NK-92 (cell line): Measurements from ENCODE around the gene ARIH2.

ENCODE experiments used
- DNase-seq: peaks from one replicate; lab custom pipeline; 2025; ENCODE audit not compliant: unreplicated experiment; lab: John Stamatoyannopoulos, UW

ARIH2 gene

GRCh38 chr3:48928679-48929078 lies 10.0 kb downstream of the ARIH2 start:
- no peak for DNase-seq

- no peak for DNase-seq
These were observed 10.9 kb downstream of the ARIH2 start for GRCh38 chr3:48929358-48930035.

- DNase-seq: no peak
These were observed 11.9 kb downstream of the ARIH2 start for GRCh38 chr3:48930590-48930989.

GRCh38 chr3:48931944-48932580 lies 13.4 kb downstream of the ARIH2 start:
- no peak for DNase-seq

GRCh38 chr3:48934333-48934991 lies 15.8 kb downstream of the ARIH2 start:
- DNase-seq: no peak

GRCh38 chr3:48935530-48935929 lies 16.9 kb downstream of the ARIH2 start:
- no peak for DNase-seq

- DNase-seq: no peak
These were observed 19.5 kb downstream of the ARIH2 start for GRCh38 chr3:48938156-48938555.

GRCh38 chr3:48938689-48939088 lies 20.0 kb downstream of the ARIH2 start:
- no peak for DNase-seq

- no peak for DNase-seq
These were observed 26.8 kb downstream of the ARIH2 start for GRCh38 chr3:48945432-48945831.

GRCh38 chr3:48945891-48946549 lies 27.4 kb downstream of the ARIH2 start:
- DNase-seq: no peak

GRCh38 chr3:48949376-48949717 lies 30.7 kb downstream of the ARIH2 start:
- DNase-seq: no peak

GRCh38 chr3:48950051-48950450 lies 31.4 kb downstream of the ARIH2 start:
- no peak for DNase-seq

GRCh38 chr3:48951764-48952163 lies 33.1 kb downstream of the ARIH2 start:
- no peak for DNase-seq

- no peak for DNase-seq
These were observed 34.0 kb downstream of the ARIH2 start for GRCh38 chr3:48952510-48953118.

GRCh38 chr3:48957006-48957705 lies 38.5 kb downstream of the ARIH2 start:
- DNase-seq: no peak

- DNase-seq: no peak
These were observed 42.3 kb downstream of the ARIH2 start for GRCh38 chr3:48960841-48961413.

GRCh38 chr3:48962340-48962739 lies 43.7 kb downstream of the ARIH2 start:
- no peak for DNase-seq

GRCh38 chr3:48962939-48963338 lies 44.3 kb downstream of the ARIH2 start:
- DNase-seq: no peak

- DNase-seq: no peak
These were observed 44.9 kb downstream of the ARIH2 start for GRCh38 chr3:48963591-48963990.

GRCh38 chr3:48966367-48966766 lies 47.7 kb downstream of the ARIH2 start:
- DNase-seq: no peak
